GM23338 (cell line): ENCODE data around the gene DYSF. TPM values are rescaled to one million over a fixed set of nuclear protein-coding genes. Genes with fewer than 3 reads are reported as not detected.

Source experiments
- ATAC-seq: fragments of 200-7000 bp; cut with Tn5 transposase; 3 replicates; pipeline ENCODE4 v1.9.1; 2020
- DNase-seq: peaks from one replicate; pipeline ENCODE4 v3.0.0-alpha.2; 2015; ENCODE audit warnings: low spot score
- H2AFZ ChIP-seq: fragments of 200-600 bp; sonication (generic); 2 replicates; pipeline ENCODE4 v1.8.0; 2016; ENCODE audit warnings: antibody characterized with exemption, mild to moderate bottlenecking, moderate library complexity
- H3F3A ChIP-seq: fragments of 200-600 bp; sonication (generic); replicated peaks from 2 replicates; pipeline ENCODE4 v1.8.0; 2017; ENCODE audit warnings: antibody characterized with exemption, mixed run types, low read depth
- H3K27ac ChIP-seq: fragments of 200-600 bp; sonication (generic); 2 replicates; pipeline ENCODE4 v1.6.1; 2016; ENCODE audit warnings: low read depth
- H3K27me3 ChIP-seq: fragments of 200-600 bp; sonication (generic); 2 replicates; pipeline ENCODE4 v1.8.0; 2016; ENCODE audit warnings: mild to moderate bottlenecking, mixed run types, moderate library complexity; ENCODE audit not compliant: insufficient read depth
- H3K36me3 ChIP-seq: fragments of 200-600 bp; sonication (generic); 2 replicates; pipeline ENCODE4 v1.8.0; 2016; ENCODE audit warnings: mild to moderate bottlenecking; ENCODE audit not compliant: insufficient read depth
- H3K4me1 ChIP-seq: fragments of 200-600 bp; sonication (generic); 2 replicates; pipeline ENCODE4 v1.8.0; 2016; ENCODE audit warnings: mild to moderate bottlenecking, moderate library complexity; ENCODE audit not compliant: insufficient read depth
- H3K4me2 ChIP-seq: fragments of 200-600 bp; sonication (generic); 2 replicates; pipeline ENCODE4 v1.7.1; 2017; ENCODE audit warnings: mixed run types
- H3K4me3 ChIP-seq: fragments of 200-600 bp; sonication (generic); 2 replicates; pipeline ENCODE4 v1.6.1; 2016; ENCODE audit warnings: mixed run types
- H3K79me2 ChIP-seq: fragments of 200-600 bp; sonication (generic); replicated peaks from 2 replicates; pipeline ENCODE4 v1.8.0; 2017; ENCODE audit warnings: mild to moderate bottlenecking; ENCODE audit not compliant: insufficient read depth
- H3K9me2 ChIP-seq: fragments of 200-600 bp; sonication (generic); 2 replicates; pipeline ENCODE4 v1.8.0; 2017; ENCODE audit not compliant: insufficient read depth
- H4K20me1 ChIP-seq: fragments of 200-600 bp; sonication (generic); replicated peaks from 2 replicates; pipeline ENCODE4 v1.8.0; 2017; ENCODE audit warnings: mild to moderate bottlenecking; ENCODE audit not compliant: insufficient read depth
- H3K27ac Mint-ChIP-seq: 2 replicates; pipeline ENCODE4 v1.8.0; 2020; ENCODE audit warnings: inconsistent platforms, mild to moderate bottlenecking, moderate library complexity, mixed read lengths
- H3K27me3 Mint-ChIP-seq: 3 replicates; pipeline ENCODE4 v1.8.0; 2022; ENCODE audit warnings: low read depth, mild to moderate bottlenecking, moderate library complexity, mixed read lengths, inconsistent platforms; ENCODE audit not compliant: insufficient read depth, poor library complexity
- H3K36me3 Mint-ChIP-seq: 3 replicates; pipeline ENCODE4 v1.8.0; 2021; ENCODE audit warnings: low read depth, mild to moderate bottlenecking, inconsistent platforms, moderate library complexity, mixed read lengths
- H3K4me1 Mint-ChIP-seq: 3 replicates; pipeline ENCODE4 v1.8.0; 2020; ENCODE audit warnings: mild to moderate bottlenecking, inconsistent platforms, mixed read lengths
- H3K4me3 Mint-ChIP-seq: 3 replicates; pipeline ENCODE4 v1.8.0; 2021; ENCODE audit warnings: moderate library complexity, mild to moderate bottlenecking, inconsistent platforms, mixed read lengths
- H3K9me3 Mint-ChIP-seq: 3 replicates; pipeline ENCODE4 v1.8.0; 2020; ENCODE audit warnings: moderate library complexity, mild to moderate bottlenecking, inconsistent platforms, mixed read lengths
- CREB1 ChIP-seq: fragments of 250-450 bp; sonication (Bioruptor Pico); IDR thresholded peaks from 2 replicates; pipeline ENCODE4 v1.5.0; 2020; ENCODE audit warnings: low read depth, mild to moderate bottlenecking, moderate library complexity
- EZH2phosphoT487 ChIP-seq: fragments of 200-600 bp; sonication (generic); IDR thresholded peaks from one replicate; pipeline ENCODE4 v1.8.1; 2018; ENCODE audit warnings: antibody characterized with exemption; ENCODE audit not compliant: unreplicated experiment
- JUNB ChIP-seq: IDR thresholded peaks from one replicate; pipeline ENCODE4 v1.6.1; 2016; ENCODE audit warnings: antibody characterized with exemption; ENCODE audit not compliant: unreplicated experiment
- NANOG ChIP-seq: IDR thresholded peaks from 2 replicates; pipeline ENCODE4 v1.6.1; 2016; ENCODE audit warnings: antibody characterized with exemption, borderline replicate concordance
- polyA plus RNA-seq: library from polyadenylated mRNA; unstranded; fragments of >200 nt; fragmentation: Nextera tagmentation; extraction: Ambion mirVana; gene quantifications from 2 replicates; pipeline ENCODE4 v1.2.1, GENCODE V29; 2016
- total RNA-seq: library from RNA; depleted of rRNA; stranded (reverse); fragments of >200 nt; shearing (Covaris generic); gene quantifications from 2 replicates; pipeline ENCODE4 v1.2.3, GENCODE V29; 2014
- TF ChIP-seq, protein P1 (sequence below): fragments of 250-450 bp; sonication (Bioruptor Pico); IDR thresholded peaks from 2 replicates; pipeline ENCODE4 v1.5.0; 2020; ENCODE audit warnings: mild to moderate bottlenecking, moderate library complexity
- TF ChIP-seq, protein P2 (sequence below): IDR thresholded peaks from 2 replicates; pipeline ENCODE4 v1.6.1; 2016; ENCODE audit warnings: antibody characterized with exemption
- TF ChIP-seq, protein P3 (sequence below), 2 experiments: fragments of 200-600 bp in 1 of 2; sonication (generic) in 1 of 2; conservative IDR thresholded peaks; 2 replicates each; pipeline versions ENCODE4 v1.5.1 to v1.6.1; 2016 to 2017; ENCODE audit warnings: antibody characterized with exemption in 2 of 2, low read depth in 2 of 2, mild to moderate bottlenecking in 2 of 2, moderate library complexity in 1 of 2

DYSF gene
- total and polyA plus RNA-seq, 2 experiments from 2014 or later, result 7.3 to 21.3 TPM

DNA sequence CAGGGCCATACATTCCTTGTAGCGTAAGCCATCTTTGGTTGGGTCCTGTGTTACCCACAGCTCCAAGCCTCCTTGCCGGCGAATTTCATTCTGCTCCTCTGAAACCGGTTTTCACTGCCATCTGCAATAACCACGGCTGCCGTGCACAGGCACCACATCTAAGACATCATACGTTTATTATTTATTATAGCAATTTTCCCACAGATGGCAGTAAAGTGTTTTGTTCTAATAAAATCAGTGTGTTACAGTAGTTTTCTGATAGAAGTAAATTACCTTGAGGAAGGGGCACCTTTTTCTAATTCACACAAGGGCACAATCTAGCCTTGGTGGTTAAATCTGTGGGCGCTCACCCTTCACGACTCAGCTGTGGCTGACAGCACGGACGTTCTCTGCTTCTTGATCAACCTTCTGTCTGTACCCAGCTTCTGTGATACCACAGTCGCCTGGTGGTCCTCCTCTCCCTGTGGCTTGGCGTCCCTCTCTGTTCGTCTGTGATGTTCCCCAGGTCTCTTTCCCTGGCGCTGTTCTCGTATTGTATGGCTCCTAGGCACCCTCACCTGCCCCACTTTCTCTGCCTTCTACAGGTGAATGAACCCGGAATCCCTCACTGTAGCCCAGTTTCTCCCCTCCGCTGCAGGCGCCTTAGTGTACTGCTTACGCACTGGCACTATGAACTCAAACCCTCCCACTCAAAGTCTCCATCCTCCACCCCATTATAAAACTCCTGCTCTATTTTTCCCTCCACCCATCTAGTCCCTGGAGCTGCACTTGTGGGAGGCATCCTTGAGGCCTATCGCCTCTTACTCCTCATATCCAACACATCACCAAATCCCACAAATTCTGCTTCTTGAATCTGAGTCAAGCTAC is 236.8 kb downstream of the DYSF start:
- ATAC-seq, result no peak
- Mint-ChIP-seq H3K27me3 (peaks cover 13% of the 10 kb centered on the region), H3K36me3 (peaks cover 6% of the 10 kb centered on the region; the same call in 1 of the 3 replicates), H3K27ac (no peak overlapping the region), H3K4me1 (peaks cover 39% of the 10 kb centered on the region), H3K4me3 (no peak overlapping the region), H3K9me3 (no peaks in the 10 kb centered on the region)
- Histone ChIP-seq H3F3A (no peaks in the 10 kb centered on the region), H3K27ac (no peak overlapping the region), H4K20me1 (no peaks in the 10 kb centered on the region), H3K9me2 (no peaks in the 10 kb centered on the region), H3K4me1 (peaks cover 14% of the 10 kb centered on the region), H2AFZ (no peak overlapping the region), H3K4me2 (no peak overlapping the region), H3K4me3 (no peak overlapping the region), H3K79me2 (no peaks in the 10 kb centered on the region), H3K27me3 (no peaks in the 10 kb centered on the region), H3K36me3 (no peaks in the 10 kb centered on the region)
- no peak for DNase-seq
- TF ChIP-seq NANOG (no peak), EZH2phosphoT487 (no peak), JUNB (no peak), CREB1 (CRISPR knock-in tag) (no peak)
- TF ChIP-seq, protein P1, sequence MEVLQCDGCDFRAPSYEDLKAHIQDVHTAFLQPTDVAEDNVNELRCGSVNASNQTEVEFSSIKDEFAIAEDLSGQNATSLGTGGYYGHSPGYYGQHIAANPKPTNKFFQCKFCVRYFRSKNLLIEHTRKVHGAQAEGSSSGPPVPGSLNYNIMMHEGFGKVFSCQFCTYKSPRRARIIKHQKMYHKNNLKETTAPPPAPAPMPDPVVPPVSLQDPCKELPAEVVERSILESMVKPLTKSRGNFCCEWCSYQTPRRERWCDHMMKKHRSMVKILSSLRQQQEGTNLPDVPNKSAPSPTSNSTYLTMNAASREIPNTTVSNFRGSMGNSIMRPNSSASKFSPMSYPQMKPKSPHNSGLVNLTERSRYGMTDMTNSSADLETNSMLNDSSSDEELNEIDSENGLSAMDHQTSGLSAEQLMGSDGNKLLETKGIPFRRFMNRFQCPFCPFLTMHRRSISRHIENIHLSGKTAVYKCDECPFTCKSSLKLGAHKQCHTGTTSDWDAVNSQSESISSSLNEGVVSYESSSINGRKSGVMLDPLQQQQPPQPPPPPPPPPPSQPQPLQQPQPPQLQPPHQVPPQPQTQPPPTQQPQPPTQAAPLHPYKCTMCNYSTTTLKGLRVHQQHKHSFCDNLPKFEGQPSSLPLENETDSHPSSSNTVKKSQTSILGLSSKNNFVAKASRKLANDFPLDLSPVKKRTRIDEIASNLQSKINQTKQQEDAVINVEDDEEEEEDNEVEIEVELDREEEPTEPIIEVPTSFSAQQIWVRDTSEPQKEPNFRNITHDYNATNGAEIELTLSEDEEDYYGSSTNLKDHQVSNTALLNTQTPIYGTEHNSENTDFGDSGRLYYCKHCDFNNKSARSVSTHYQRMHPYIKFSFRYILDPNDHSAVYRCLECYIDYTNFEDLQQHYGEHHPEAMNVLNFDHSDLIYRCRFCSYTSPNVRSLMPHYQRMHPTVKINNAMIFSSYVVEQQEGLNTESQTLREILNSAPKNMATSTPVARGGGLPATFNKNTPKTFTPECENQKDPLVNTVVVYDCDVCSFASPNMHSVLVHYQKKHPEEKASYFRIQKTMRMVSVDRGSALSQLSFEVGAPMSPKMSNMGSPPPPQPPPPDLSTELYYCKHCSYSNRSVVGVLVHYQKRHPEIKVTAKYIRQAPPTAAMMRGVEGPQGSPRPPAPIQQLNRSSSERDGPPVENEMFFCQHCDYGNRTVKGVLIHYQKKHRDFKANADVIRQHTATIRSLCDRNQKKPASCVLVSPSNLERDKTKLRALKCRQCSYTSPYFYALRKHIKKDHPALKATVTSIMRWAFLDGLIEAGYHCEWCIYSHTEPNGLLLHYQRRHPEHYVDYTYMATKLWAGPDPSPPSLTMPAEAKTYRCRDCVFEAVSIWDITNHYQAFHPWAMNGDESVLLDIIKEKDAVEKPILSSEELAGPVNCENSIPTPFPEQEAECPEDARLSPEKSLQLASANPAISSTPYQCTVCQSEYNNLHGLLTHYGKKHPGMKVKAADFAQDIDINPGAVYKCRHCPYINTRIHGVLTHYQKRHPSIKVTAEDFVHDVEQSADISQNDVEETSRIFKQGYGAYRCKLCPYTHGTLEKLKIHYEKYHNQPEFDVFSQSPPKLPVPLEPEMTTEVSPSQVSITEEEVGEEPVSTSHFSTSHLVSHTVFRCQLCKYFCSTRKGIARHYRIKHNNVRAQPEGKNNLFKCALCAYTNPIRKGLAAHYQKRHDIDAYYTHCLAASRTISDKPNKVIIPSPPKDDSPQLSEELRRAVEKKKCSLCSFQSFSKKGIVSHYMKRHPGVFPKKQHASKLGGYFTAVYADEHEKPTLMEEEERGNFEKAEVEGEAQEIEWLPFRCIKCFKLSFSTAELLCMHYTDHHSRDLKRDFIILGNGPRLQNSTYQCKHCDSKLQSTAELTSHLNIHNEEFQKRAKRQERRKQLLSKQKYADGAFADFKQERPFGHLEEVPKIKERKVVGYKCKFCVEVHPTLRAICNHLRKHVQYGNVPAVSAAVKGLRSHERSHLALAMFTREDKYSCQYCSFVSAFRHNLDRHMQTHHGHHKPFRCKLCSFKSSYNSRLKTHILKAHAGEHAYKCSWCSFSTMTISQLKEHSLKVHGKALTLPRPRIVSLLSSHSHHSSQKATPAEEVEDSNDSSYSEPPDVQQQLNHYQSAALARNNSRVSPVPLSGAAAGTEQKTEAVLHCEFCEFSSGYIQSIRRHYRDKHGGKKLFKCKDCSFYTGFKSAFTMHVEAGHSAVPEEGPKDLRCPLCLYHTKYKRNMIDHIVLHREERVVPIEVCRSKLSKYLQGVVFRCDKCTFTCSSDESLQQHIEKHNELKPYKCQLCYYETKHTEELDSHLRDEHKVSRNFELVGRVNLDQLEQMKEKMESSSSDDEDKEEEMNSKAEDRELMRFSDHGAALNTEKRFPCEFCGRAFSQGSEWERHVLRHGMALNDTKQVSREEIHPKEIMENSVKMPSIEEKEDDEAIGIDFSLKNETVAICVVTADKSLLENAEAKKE (CRISPR knock-in tag), result no peak
- TF ChIP-seq, protein P2, sequence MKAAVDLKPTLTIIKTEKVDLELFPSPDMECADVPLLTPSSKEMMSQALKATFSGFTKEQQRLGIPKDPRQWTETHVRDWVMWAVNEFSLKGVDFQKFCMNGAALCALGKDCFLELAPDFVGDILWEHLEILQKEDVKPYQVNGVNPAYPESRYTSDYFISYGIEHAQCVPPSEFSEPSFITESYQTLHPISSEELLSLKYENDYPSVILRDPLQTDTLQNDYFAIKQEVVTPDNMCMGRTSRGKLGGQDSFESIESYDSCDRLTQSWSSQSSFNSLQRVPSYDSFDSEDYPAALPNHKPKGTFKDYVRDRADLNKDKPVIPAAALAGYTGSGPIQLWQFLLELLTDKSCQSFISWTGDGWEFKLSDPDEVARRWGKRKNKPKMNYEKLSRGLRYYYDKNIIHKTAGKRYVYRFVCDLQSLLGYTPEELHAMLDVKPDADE, result no peak
- TF ChIP-seq, protein P3, sequence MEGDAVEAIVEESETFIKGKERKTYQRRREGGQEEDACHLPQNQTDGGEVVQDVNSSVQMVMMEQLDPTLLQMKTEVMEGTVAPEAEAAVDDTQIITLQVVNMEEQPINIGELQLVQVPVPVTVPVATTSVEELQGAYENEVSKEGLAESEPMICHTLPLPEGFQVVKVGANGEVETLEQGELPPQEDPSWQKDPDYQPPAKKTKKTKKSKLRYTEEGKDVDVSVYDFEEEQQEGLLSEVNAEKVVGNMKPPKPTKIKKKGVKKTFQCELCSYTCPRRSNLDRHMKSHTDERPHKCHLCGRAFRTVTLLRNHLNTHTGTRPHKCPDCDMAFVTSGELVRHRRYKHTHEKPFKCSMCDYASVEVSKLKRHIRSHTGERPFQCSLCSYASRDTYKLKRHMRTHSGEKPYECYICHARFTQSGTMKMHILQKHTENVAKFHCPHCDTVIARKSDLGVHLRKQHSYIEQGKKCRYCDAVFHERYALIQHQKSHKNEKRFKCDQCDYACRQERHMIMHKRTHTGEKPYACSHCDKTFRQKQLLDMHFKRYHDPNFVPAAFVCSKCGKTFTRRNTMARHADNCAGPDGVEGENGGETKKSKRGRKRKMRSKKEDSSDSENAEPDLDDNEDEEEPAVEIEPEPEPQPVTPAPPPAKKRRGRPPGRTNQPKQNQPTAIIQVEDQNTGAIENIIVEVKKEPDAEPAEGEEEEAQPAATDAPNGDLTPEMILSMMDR (conservative IDR thresholded peaks at IDR 0.05; ENCODE audit: low read depth in 2 of 2), result no peak
